ENCODE data around the gene GIPC3. TPM values are rescaled to one million over a fixed set of nuclear protein-coding genes. Genes with fewer than 3 reads are reported as not detected.

GIPC3 gene
- polyA plus RNA-seq, 1 donor from 2014 or later, result not detected

GRCh38 chr19:3545669-3546034, 39.6 kb upstream of the GIPC3 start:
- Mint-ChIP-seq H3K36me3 (no peaks in the 10 kb centered on the region), H3K9me3 (no peaks in the 10 kb centered on the region), H3K27ac (peak overlapping the region in 1 of 3 donors; percentile 35), H3K4me3 (no peak overlapping the region), H3K4me1 (peaks cover 0 to 9% (median 8%) of the 10 kb centered on the region in 3 donors), H3K27me3 (no peaks in the 10 kb centered on the region)

GRCh38 chr19:3546119-3546518, 39.2 kb upstream of the GIPC3 start:
- H3K4me1 Mint-ChIP-seq, result peaks cover 0 to 9% (median 8%) of the 10 kb centered on the region in 3 donors
- H3K27ac Mint-ChIP-seq, result peak overlapping the region in 1 of 3 donors; percentile 35
- no peaks in the 10 kb centered on the region for H3K9me3 Mint-ChIP-seq
- no peak overlapping the region for H3K4me3 Mint-ChIP-seq
- H3K36me3 Mint-ChIP-seq, result peaks cover 2% of the 10 kb centered on the region
- no peaks in the 10 kb centered on the region for H3K27me3 Mint-ChIP-seq

GRCh38 chr19:3547301-3547731, 38.0 kb upstream of the GIPC3 start:
- no peaks in the 10 kb centered on the region for H3K9me3 Mint-ChIP-seq
- H3K27me3 Mint-ChIP-seq, result no peaks in the 10 kb centered on the region
- H3K27ac Mint-ChIP-seq, result peak overlapping the region in 1 of 3 donors; percentile 39

GRCh38 chr19:3547767-3548282, 37.5 kb upstream of the GIPC3 start:
- Mint-ChIP-seq H3K27me3 (no peaks in the 10 kb centered on the region), H3K9me3 (no peaks in the 10 kb centered on the region), H3K4me1 (peaks cover 4 to 17% (median 15%) of the 10 kb centered on the region in 3 donors), H3K4me3 (no peak overlapping the region), H3K36me3 (peaks cover 2% of the 10 kb centered on the region), H3K27ac (no peak overlapping the region)

More at GRCh38 chr19:3547301-3547731, 38.0 kb upstream of the GIPC3 start:
- H3K4me1 Mint-ChIP-seq, result peaks cover 0 to 14% (median 10%) of the 10 kb centered on the region in 3 donors
- peaks cover 2% of the 10 kb centered on the region for H3K36me3 Mint-ChIP-seq
- no peak overlapping the region for H3K4me3 Mint-ChIP-seq

- Mint-ChIP-seq H3K27me3 (no peaks in the 10 kb centered on the region), H3K27ac (peak overlapping the region in 1 of 3 donors; percentile 67), H3K36me3 (peaks cover 2% of the 10 kb centered on the region), H3K4me1 (peaks cover 9 to 21% (median 20%) of the 10 kb centered on the region in 3 donors), H3K9me3 (no peaks in the 10 kb centered on the region), H3K4me3 (no peak overlapping the region)
Measured at GRCh38 chr19:3548606-3549005, 36.7 kb upstream of the GIPC3 start.

- Mint-ChIP-seq H3K27ac (no peak overlapping the region), H3K4me1 (peaks cover 14 to 28% (median 26%) of the 10 kb centered on the region in 3 donors), H3K4me3 (no peak overlapping the region), H3K36me3 (peaks cover 2% of the 10 kb centered on the region), H3K27me3 (no peaks in the 10 kb centered on the region), H3K9me3 (no peaks in the 10 kb centered on the region)
Measured at GRCh38 chr19:3549816-3550215, 35.5 kb upstream of the GIPC3 start.

- Mint-ChIP-seq H3K27me3 (no peaks in the 10 kb centered on the region), H3K36me3 (peaks cover 2% of the 10 kb centered on the region), H3K4me3 (peak overlapping the region in 2 of 4 donors; percentile 68 to 72), H3K4me1 (peaks cover 22 to 30% (median 27%) of the 10 kb centered on the region in 3 donors), H3K9me3 (no peaks in the 10 kb centered on the region), H3K27ac (peak overlapping the region in 2 of 3 donors; percentile 88 to 91)
Measured at GRCh38 chr19:3550947-3551791, 34.1 kb upstream of the GIPC3 start.

GRCh38 chr19:3551792-3552095, 33.5 kb upstream of the GIPC3 start:
- H3K27me3 Mint-ChIP-seq, result no peaks in the 10 kb centered on the region
- peaks cover 23 to 35% (median 32%) of the 10 kb centered on the region in 3 donors for H3K4me1 Mint-ChIP-seq
- peak overlapping the region in 3 of 4 donors; percentile 54 to 72 (median 68) for H3K4me3 Mint-ChIP-seq
- no peaks in the 10 kb centered on the region for H3K9me3 Mint-ChIP-seq
- H3K36me3 Mint-ChIP-seq, result peaks cover 2% of the 10 kb centered on the region
- peak overlapping the region in 2 of 3 donors; percentile 88 to 91 for H3K27ac Mint-ChIP-seq

GRCh38 chr19:3554254-3555083, 30.8 kb upstream of the GIPC3 start:
- H3K36me3 Mint-ChIP-seq, result peaks cover 2% of the 10 kb centered on the region

GRCh38 chr19:3555653-3556422, 29.4 kb upstream of the GIPC3 start:
- peaks cover under 1% of the 10 kb centered on the region for H3K36me3 Mint-ChIP-seq
- H3K4me3 Mint-ChIP-seq, result peak overlapping the region; percentile 86 to 98 (median 93)
- peaks cover 28 to 40% (median 39%) of the 10 kb centered on the region in 3 donors for H3K4me1 Mint-ChIP-seq
- H3K27me3 Mint-ChIP-seq, result no peaks in the 10 kb centered on the region
- H3K9me3 Mint-ChIP-seq, result no peaks in the 10 kb centered on the region
- peak overlapping the region; percentile 53 to 94 (median 91) for H3K27ac Mint-ChIP-seq

More at GRCh38 chr19:3554254-3555083, 30.8 kb upstream of the GIPC3 start:
- Mint-ChIP-seq H3K27ac (peak overlapping the region; percentile 91 to 95 (median 93)), H3K9me3 (no peaks in the 10 kb centered on the region), H3K4me1 (peaks cover 28 to 40% (median 38%) of the 10 kb centered on the region in 3 donors), H3K27me3 (no peaks in the 10 kb centered on the region), H3K4me3 (peak overlapping the region; percentile 71 to 98 (median 88))

GRCh38 chr19:3556423-3556977, 28.8 kb upstream of the GIPC3 start:
- Mint-ChIP-seq H3K27me3 (no peaks in the 10 kb centered on the region), H3K9me3 (no peaks in the 10 kb centered on the region), H3K36me3 (no peaks in the 10 kb centered on the region), H3K4me3 (peak overlapping the region; percentile 86 to 98 (median 93)), H3K27ac (peak overlapping the region; percentile 89 to 94 (median 91)), H3K4me1 (peaks cover 28 to 40% (median 38%) of the 10 kb centered on the region in 3 donors)

- peaks cover 28 to 38% (median 34%) of the 10 kb centered on the region in 3 donors for H3K4me1 Mint-ChIP-seq
- H3K4me3 Mint-ChIP-seq, result peak overlapping the region; percentile 86 to 98 (median 93)
- H3K27ac Mint-ChIP-seq, result peak overlapping the region; percentile 89 to 94 (median 91)
- no peaks in the 10 kb centered on the region for H3K9me3 Mint-ChIP-seq
- H3K27me3 Mint-ChIP-seq, result no peaks in the 10 kb centered on the region
- H3K36me3 Mint-ChIP-seq, result no peaks in the 10 kb centered on the region
Measured at GRCh38 chr19:3556978-3557460, 28.3 kb upstream of the GIPC3 start.

GRCh38 chr19:3557461-3558248, 27.6 kb upstream of the GIPC3 start, which contains the start of gene MFSD12:
Gene MFSD12 (minus strand): TSS chr19:3557586. CDS start chr19:3557403, 183 bp downstream.
- Mint-ChIP-seq H3K36me3 (no peaks in the 10 kb centered on the region), H3K27me3 (no peaks in the 10 kb centered on the region), H3K4me3 (peak within 1 kb of the TSS; percentile 86 to 98 (median 93)), H3K27ac (peak within 1 kb of the TSS; percentile 89 to 94 (median 91)), H3K9me3 (no peaks in the 10 kb centered on the region), H3K4me1 (peaks cover 26 to 35% (median 32%) of the 10 kb centered on the region in 3 donors)
